Measurements from ENCODE around the gene ATP4A.

ATP4A gene

GRCh38 chr19:35565016-35565856 lies 1.8 kb upstream of the ATP4A start:
- no peak for DNase-seq (ENCODE audit: low read depth, low spot score)

GRCh38 chr19:35562776-35563175 lies 682 bp downstream of the ATP4A start:
- no peak for DNase-seq (ENCODE audit: low read depth, low spot score)

- DNase-seq (ENCODE audit: low read depth, low spot score) = no peak
Observed at GRCh38 chr19:35562336-35562735, 1.1 kb downstream of the ATP4A start.

- no peak for DNase-seq (ENCODE audit: low read depth, low spot score)
Observed at GRCh38 chr19:35561436-35561835, 2.0 kb downstream of the ATP4A start.

GRCh38 chr19:35560677-35561076 lies 2.8 kb downstream of the ATP4A start:
- no peak for DNase-seq (ENCODE audit: low read depth, low spot score)

GRCh38 chr19:35560271-35560670 lies 3.2 kb downstream of the ATP4A start:
- no peak for DNase-seq (ENCODE audit: low read depth, low spot score)

- DNase-seq (ENCODE audit: low read depth, low spot score) = no peak
Observed at GRCh38 chr19:35559781-35560180, 3.7 kb downstream of the ATP4A start.

GRCh38 chr19:35559281-35559659 lies 4.2 kb downstream of the ATP4A start:
- no peak for DNase-seq (ENCODE audit: low read depth, low spot score)

GRCh38 chr19:35558400-35559280 lies 4.8 kb downstream of the ATP4A start:
- no peak for DNase-seq (ENCODE audit: low read depth, low spot score)

- no peak for DNase-seq (ENCODE audit: low read depth, low spot score)
Observed at GRCh38 chr19:35557539-35558399, 5.7 kb downstream of the ATP4A start.

- DNase-seq (ENCODE audit: low read depth, low spot score) = no peak
Observed at GRCh38 chr19:35556846-35557538, 6.5 kb downstream of the ATP4A start.

- DNase-seq (ENCODE audit: low read depth, low spot score) = no peak
Observed at GRCh38 chr19:35556025-35556590, 7.3 kb downstream of the ATP4A start.

- DNase-seq (ENCODE audit: low read depth, low spot score) = no peak
Observed at GRCh38 chr19:35555301-35556005, 8.0 kb downstream of the ATP4A start.

GRCh38 chr19:35554076-35554475 lies 9.4 kb downstream of the ATP4A start:
- no peak for DNase-seq (ENCODE audit: low read depth, low spot score)

- DNase-seq (ENCODE audit: low read depth, low spot score) = no peak
Observed at GRCh38 chr19:35553385-35554000, 10.0 kb downstream of the ATP4A start.

GRCh38 chr19:35552534-35553384 lies 10.7 kb downstream of the ATP4A start:
- DNase-seq (ENCODE audit: low read depth, low spot score) = no peak

- DNase-seq (ENCODE audit: low read depth, low spot score) = no peak
Observed at GRCh38 chr19:35551091-35551810, 12.2 kb downstream of the ATP4A start.

GRCh38 chr19:35549879-35550523 lies 13.5 kb downstream of the ATP4A start:
- DNase-seq (ENCODE audit: low read depth, low spot score) = no peak

Measured in activated CD4-positive, CD25-positive, alpha-beta regulatory T cell treated with anti-CD3 and anti-CD28 coated beads, Interleukin-2, amount 50 U/mL, for 16 hours (primary cell).